Stimulated activated CD4-positive, alpha-beta T cell treated with anti-CD3 and anti-CD28 coated beads, Interleukin-1b, Interleukin-23, amount 100 ng/mL, for 48 hours (primary cell): ENCODE results near the gene LCN10.

Source experiments
- DNase-seq: peaks from one replicate; pipeline ENCODE4 v3.0.0-alpha.2; 2020

The LCN10 gene

DNA sequence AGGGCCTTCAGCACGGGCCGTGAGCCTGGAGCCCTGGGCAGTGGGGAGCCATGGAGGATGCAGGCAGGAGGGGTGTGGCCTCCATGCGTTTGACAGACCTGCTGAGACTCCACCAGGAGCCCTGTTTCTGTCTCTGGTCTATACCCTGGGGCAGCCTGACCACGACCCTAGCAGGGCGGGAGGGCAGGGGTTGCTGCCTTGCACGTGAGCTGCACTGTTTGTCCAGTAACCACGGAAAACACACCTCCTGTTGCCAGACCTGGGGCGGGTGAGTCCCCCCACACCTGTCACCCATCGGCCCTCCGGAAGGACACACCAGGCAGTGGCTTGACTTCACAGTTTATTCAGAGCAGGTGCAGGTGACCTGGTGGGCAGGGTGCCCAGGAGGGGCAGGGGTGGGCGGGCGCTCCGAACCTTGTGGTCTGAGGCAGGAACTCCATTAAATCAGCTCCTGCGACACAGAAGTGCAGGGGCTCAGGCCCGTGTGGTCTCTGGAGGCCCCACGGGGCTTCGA, 11.4 kb upstream of the LCN10 start:
- DNase-seq, result no peak

- no peak for DNase-seq
These were observed 10.8 kb upstream of the LCN10 start for GRCh38 chr9:136753371-136754058.

DNA sequence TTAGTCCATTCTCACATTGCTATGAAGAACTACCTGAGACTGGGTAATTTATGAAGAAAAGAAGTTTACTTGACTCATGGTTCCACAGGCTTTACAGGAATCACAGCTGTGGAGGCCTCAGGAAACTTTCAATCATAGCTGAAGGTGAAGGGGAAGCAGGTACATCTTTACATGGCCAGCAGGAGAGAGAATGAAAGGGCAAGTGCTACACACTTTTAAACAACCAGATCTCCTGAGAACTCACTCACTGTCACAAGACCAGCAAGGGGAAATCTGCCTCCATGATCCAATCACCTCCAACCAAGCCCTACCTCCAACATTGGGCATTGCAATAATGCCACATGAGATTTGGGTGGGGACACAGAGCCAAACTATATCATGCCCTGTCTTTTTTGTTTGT, 9.1 kb upstream of the LCN10 start:
- DNase-seq, result no peak

GRCh38 chr9:136751244-136751643, 8.5 kb upstream of the LCN10 start:
- no peak for DNase-seq

GRCh38 chr9:136750526-136750925, 7.8 kb upstream of the LCN10 start:
- no peak for DNase-seq

GRCh38 chr9:136748666-136749611, 6.2 kb upstream of the LCN10 start:
- no peak for DNase-seq

GRCh38 chr9:136748201-136748600, 5.5 kb upstream of the LCN10 start, which contains the start of gene LCN6:
Gene LCN6, minus strand, starts transcription at chr9:136748525. Its CDS starts 42 bp downstream, at chr9:136748483.
- no peak for DNase-seq

DNA sequence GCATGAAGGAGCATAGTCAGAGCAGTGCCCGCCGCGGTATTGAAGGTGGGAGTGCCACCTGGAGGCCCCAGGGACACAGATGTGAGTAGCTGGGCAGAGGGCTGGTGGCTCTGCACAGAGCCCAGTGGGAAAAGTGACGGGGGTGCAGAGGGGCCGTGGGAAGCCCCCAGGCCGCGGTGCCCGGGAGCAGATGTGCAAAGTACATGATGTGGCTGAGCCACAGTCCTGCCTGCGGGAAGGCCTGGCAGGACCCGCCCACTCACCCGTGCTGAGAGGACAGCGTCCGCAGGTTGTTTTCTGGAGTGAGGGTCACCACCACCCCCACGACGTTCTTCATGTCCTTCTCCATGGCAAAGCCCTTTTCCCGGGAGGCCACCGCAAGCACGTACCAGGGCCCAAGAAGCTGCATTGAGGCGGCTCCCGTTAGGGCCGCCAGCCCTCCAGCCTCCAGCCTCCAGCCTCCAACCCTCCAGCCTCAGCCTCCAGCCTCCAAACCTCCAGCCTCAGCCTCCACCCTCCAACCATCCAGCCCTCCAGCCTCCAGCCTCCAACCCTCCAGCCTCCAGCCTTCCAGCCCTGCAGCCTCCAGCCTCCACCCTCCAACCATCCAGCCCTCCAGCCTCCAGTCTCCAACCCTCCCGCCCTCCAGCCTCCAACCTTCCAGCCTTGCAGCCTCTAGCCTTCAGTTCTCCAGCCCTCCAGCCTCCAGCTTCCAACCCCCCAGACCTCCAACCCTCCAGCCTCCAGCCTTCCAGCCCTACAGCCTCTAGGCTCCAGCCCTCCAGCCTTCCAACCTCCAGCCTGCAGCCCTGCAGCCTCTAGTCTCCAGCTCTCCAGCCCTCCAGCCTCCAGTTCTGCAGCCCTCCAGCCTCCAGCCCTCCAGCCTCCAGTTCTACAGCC, 4.7 kb upstream of the LCN10 start:
- DNase-seq, result no peak

- DNase-seq, result no peak
These were observed 3.9 kb upstream of the LCN10 start for GRCh38 chr9:136746621-136747020.

DNA sequence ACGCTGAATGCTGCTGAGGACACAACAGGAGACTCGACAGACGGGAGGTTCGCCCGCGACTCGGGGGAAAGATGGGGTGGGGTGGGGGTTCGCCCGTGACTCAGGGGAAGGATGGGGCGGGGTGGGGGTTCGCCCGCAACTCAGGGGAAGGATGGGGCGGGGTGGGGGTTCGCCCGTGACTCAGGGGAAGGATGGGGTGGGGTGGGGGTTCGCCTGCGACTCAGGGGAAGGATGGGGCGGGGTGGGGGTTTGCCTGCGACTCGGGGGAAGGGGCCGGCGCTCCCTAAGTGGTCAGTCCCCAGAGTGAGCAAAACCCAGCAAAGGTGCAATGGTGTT, 3.4 kb upstream of the LCN10 start:
- no peak for DNase-seq

DNA sequence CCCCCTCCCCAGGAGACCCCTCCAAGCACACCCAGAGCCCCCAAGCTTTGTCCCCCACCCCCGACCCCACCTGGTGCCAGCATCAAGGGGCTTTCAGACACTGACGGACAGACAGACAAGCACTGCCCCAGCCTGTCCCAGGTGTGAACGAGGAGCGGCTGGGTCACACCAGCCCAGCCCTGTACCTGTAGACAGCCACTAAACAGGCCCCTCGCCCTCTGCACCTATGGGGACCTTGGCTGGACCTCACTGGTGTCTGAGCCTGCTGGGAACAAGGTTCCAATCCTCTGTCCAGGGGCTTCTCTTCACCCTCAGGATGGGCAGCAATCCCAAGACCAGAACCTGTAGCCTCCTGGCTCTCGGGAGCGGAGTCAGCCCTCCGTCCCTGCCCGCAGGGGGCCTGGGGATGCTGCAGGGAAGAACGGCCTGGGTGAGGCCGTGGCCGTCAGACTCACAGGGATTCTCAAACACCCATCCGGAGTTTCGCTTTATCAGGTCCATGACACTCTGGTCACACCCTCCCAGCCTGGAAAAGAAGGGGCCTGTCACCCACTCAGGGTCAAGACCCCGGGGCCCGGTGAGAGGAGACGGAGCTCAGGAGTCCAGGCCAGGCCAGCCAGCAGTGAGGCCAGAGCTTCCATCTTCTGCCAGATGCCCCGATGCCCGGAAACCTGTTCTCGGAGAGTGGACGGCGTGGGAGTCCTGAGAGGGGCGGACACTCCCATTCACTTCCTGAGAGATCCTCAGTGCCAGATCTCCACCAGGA, 2.8 kb upstream of the LCN10 start:
- no peak for DNase-seq

- DNase-seq, result no peak
These were observed 2.0 kb upstream of the LCN10 start for GRCh38 chr9:136744773-136745172.

DNA sequence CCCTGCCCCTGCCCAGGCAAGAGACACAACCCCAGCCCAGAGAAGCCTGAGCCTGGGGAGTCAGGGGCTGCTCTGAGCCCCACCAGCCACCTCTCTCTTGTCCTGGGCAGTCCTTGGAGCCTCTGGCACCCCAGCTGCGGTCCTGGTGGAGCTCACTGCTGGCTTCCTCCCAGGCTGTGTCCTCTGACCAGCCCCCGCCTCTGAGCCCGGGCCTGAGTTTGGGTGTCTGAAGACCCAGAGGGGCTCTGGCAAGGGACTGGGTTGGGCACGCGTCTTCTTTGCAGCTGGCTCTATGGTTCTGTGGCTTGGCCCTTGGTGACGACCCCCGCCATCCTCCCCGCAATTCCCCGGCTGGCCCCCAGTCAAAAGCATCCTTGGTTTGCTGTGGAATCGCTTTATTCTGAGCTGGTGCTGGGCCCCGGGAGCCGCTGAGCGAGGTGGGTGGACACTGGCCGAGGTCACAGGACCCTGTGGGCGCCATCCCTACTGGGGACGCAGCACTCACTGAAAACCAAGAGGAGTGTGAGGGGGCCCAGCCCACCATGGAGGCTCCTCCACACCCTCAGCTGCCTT, 985 bp upstream of the LCN10 start:
- DNase-seq, result no peak

- DNase-seq, result no peak
These were observed 713 bp downstream of the LCN10 start for GRCh38 chr9:136741883-136742571.

GRCh38 chr9:136740971-136741882, 1.5 kb downstream of the LCN10 start:
- DNase-seq, result no peak

DNA sequence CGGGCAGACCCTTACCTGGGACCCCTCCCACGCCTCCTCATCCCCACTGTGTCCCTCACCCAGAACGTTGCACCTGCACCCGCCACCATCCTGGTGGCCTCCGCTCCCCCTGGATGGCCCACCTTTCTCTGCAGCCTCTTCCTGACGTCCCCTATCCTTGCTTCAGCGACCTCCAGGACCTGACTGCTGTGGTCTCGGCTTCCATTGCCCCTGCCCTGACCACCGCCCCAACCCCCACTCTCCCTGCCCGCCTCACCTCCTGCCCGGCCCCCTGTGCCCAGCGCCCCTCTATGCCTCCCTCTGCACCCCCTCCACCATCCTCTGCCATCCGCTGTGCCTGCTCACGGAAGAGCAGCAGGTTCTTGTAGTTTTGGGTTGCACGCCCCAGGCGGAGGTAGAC, 2.2 kb downstream of the LCN10 start:
- DNase-seq, result no peak

DNA sequence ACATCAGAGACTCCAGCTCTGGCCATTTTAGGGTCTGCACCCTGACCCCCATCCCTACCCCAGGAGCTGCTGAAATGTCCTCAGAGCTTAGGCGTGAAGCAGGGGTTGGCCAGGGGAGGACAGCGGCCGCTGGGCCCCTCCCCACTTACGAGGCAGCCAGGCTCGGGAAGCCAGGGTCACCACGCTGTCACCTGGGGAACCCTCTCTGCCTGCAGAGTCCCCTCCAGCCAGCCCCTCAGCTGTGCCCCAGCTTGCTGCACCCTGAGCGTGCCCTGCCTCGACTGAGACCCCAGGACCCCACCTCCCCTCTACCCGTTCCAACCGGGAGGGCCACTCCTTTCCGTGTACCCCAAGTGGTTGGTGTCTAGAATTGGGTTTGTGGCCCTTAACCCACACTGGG, 2.7 kb downstream of the LCN10 start:
- no peak for DNase-seq

- DNase-seq, result no peak
These were observed 3.2 kb downstream of the LCN10 start for GRCh38 chr9:136739509-136739908.

DNA sequence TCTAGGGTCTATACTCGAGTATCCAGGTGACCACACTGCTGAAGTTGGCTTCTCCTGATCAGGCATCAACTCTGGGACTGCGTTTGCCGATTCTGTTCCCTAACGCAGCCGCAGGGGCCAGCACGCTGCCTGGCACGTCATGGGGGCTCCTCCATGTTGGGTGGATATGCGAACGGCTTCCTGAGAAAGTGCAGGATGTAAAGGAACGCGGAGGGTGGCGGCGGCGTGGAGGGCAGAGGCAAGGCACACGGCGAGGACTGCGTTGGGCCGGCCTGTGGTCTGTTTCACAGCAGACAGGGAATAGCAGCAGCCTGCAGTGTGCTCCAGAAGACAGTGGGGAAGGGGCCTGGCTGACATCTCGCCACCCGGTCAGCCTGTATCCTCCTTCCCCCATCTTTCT, 3.8 kb downstream of the LCN10 start:
- DNase-seq, result no peak
